Astrocyte (in vitro differentiated cells and primary cell): ENCODE results near the gene UBTF. TPM values are rescaled to one million over a fixed set of nuclear protein-coding genes. Genes with fewer than 3 reads are reported as not detected.

Experiments
- DNase-seq: peaks from one replicate; pipeline ENCODE4 v3.0.0-alpha.2; 2010; ENCODE audit warnings: low read depth
- FAIRE-seq: peaks from 2 replicates; lab custom pipeline; 2011; peaks lifted over from hg19 to GRCh38; lab: Jason Lieb, UNC
- H2AFZ ChIP-seq: 2 replicates; pipeline ENCODE4 v1.6.0; 2012; ENCODE audit warnings: low read depth, low read length, inconsistent platforms
- H3K27ac ChIP-seq: 2 replicates; pipeline ENCODE4 v1.5.1; 2011; ENCODE audit warnings: low read depth, low read length, inconsistent platforms
- H3K27me3 ChIP-seq: 2 replicates; pipeline ENCODE4 v1.6.0; 2011; ENCODE audit warnings: low read length, inconsistent platforms; ENCODE audit not compliant: insufficient read depth
- H3K36me3 ChIP-seq: 2 replicates; pipeline ENCODE4 v1.5.1; 2011; ENCODE audit warnings: low read length, inconsistent platforms; ENCODE audit not compliant: insufficient read depth
- H3K4me1 ChIP-seq: 2 replicates; pipeline ENCODE4 v1.5.1; 2011; ENCODE audit warnings: low read length, inconsistent platforms; ENCODE audit not compliant: insufficient read depth
- H3K4me2 ChIP-seq: 2 replicates; pipeline ENCODE4 v1.6.0; 2012; ENCODE audit warnings: low read length, inconsistent platforms
- H3K4me3 ChIP-seq: 2 replicates; pipeline ENCODE4 v1.5.1; 2011; ENCODE audit warnings: low read depth, mild to moderate bottlenecking, low read length, inconsistent platforms; ENCODE audit not compliant: insufficient read depth
- H3K79me2 ChIP-seq: 2 replicates; pipeline ENCODE4 v1.6.0; 2012; ENCODE audit warnings: mild to moderate bottlenecking, low read length, inconsistent platforms; ENCODE audit not compliant: insufficient read depth
- H3K9ac ChIP-seq: 2 replicates; pipeline ENCODE4 v1.6.0; 2012; ENCODE audit warnings: mild to moderate bottlenecking, low read length, inconsistent platforms
- H3K9me3 ChIP-seq: 2 replicates; pipeline ENCODE4 v1.5.1; 2012; ENCODE audit warnings: low read depth, mild to moderate bottlenecking, low read length, inconsistent platforms; ENCODE audit not compliant: insufficient read depth
- H4K20me1 ChIP-seq: 2 replicates; pipeline ENCODE4 v1.6.0; 2012; ENCODE audit warnings: low read length, inconsistent platforms; ENCODE audit not compliant: insufficient read depth
- H3K27ac Mint-ChIP-seq: one replicate; pipeline ENCODE4 v1.8.0; 2021; ENCODE audit warnings: mild to moderate bottlenecking, mixed read lengths; ENCODE audit not compliant: unreplicated experiment
- H3K27me3 Mint-ChIP-seq: one replicate; pipeline ENCODE4 v1.8.0; 2021; ENCODE audit warnings: low read depth, mixed read lengths; ENCODE audit not compliant: unreplicated experiment
- H3K36me3 Mint-ChIP-seq: one replicate; pipeline ENCODE4 v1.8.0; 2021; ENCODE audit warnings: low read depth, mixed read lengths; ENCODE audit not compliant: unreplicated experiment
- H3K4me1 Mint-ChIP-seq: one replicate; pipeline ENCODE4 v1.8.0; 2021; ENCODE audit warnings: low read depth, mixed read lengths; ENCODE audit not compliant: unreplicated experiment
- H3K4me3 Mint-ChIP-seq: one replicate; pipeline ENCODE4 v1.8.0; 2021; ENCODE audit warnings: mild to moderate bottlenecking, moderate library complexity, mixed read lengths; ENCODE audit not compliant: unreplicated experiment
- H3K9me3 Mint-ChIP-seq: one replicate; pipeline ENCODE4 v1.8.0; 2021; ENCODE audit warnings: mild to moderate bottlenecking, mixed read lengths; ENCODE audit not compliant: unreplicated experiment
- EZH2 ChIP-seq: IDR thresholded peaks from 2 replicates; pipeline ENCODE4 v1.6.1; 2012; ENCODE audit warnings: mild to moderate bottlenecking, low read length, inconsistent platforms; ENCODE audit not compliant: insufficient read depth
- total RNA-seq: library from RNA; stranded (reverse); gene quantifications from 2 replicates; pipeline ENCODE4 v1.2.1, GENCODE V29; 2021
- TF ChIP-seq, protein P1 (sequence below): IDR thresholded peaks from 2 replicates; pipeline ENCODE4 v1.5.1; 2011; ENCODE audit warnings: low read depth, mild to moderate bottlenecking, inconsistent platforms, low read length, moderate library complexity; ENCODE audit not compliant: insufficient read depth

The UBTF gene
- total RNA-seq, 1 donor from 2014 or later: 48.0 TPM

DNA sequence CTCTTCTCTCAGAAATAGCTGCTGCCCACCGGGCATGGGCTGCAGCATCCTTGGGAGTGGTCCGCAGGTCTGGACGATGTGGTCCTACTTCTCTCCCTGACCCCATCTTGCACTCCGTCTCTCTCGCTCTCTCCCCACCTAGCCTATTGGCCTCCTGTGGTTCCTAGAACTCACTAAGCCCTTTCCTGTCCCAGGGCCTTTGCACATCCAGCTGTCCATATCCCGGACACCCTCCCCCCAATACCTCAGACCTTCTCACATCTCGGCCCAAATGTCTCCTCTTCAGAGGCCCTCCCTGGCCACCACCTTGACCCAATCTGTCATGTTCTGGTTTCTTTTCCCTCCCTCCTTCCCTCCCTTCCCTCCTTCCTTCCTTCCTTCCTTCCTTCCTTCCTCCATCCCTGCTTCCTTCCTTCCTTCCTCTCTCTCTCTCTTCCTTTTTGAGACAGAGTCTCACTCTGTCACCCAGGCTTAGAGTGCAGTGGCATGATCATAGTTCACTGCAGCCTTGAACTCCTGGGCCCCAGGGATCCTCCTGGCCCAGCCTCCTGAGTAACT is 43.9 kb upstream of the UBTF start:
- no peak overlapping the region for H3K4me3 Mint-ChIP-seq
- Histone ChIP-seq H3K36me3 (no peaks in the 10 kb centered on the region), H3K4me1 (no peaks in the 10 kb centered on the region), H3K79me2 (no peaks in the 10 kb centered on the region), H3K4me2 (no peak overlapping the region), H3K9me3 (no peaks in the 10 kb centered on the region), H3K9ac (no peak overlapping the region), H4K20me1 (no peaks in the 10 kb centered on the region), H3K27me3 (no peaks in the 10 kb centered on the region), H3K27ac (no peak overlapping the region), H3K4me3 (no peak overlapping the region), H2AFZ (no peak overlapping the region)
- peaks cover 3% of the 10 kb centered on the region for H3K36me3 Mint-ChIP-seq
- H3K4me1 Mint-ChIP-seq: peaks cover 1% of the 10 kb centered on the region
- no peak overlapping the region for H3K27ac Mint-ChIP-seq
- H3K27me3 Mint-ChIP-seq: peaks cover 43% of the 10 kb centered on the region
- DNase-seq: no peak
- H3K9me3 Mint-ChIP-seq: no peaks in the 10 kb centered on the region
- FAIRE-seq: no peak
- TF ChIP-seq, protein P1, sequence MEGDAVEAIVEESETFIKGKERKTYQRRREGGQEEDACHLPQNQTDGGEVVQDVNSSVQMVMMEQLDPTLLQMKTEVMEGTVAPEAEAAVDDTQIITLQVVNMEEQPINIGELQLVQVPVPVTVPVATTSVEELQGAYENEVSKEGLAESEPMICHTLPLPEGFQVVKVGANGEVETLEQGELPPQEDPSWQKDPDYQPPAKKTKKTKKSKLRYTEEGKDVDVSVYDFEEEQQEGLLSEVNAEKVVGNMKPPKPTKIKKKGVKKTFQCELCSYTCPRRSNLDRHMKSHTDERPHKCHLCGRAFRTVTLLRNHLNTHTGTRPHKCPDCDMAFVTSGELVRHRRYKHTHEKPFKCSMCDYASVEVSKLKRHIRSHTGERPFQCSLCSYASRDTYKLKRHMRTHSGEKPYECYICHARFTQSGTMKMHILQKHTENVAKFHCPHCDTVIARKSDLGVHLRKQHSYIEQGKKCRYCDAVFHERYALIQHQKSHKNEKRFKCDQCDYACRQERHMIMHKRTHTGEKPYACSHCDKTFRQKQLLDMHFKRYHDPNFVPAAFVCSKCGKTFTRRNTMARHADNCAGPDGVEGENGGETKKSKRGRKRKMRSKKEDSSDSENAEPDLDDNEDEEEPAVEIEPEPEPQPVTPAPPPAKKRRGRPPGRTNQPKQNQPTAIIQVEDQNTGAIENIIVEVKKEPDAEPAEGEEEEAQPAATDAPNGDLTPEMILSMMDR: no peak
- TF ChIP-seq EZH2: no peak

DNA sequence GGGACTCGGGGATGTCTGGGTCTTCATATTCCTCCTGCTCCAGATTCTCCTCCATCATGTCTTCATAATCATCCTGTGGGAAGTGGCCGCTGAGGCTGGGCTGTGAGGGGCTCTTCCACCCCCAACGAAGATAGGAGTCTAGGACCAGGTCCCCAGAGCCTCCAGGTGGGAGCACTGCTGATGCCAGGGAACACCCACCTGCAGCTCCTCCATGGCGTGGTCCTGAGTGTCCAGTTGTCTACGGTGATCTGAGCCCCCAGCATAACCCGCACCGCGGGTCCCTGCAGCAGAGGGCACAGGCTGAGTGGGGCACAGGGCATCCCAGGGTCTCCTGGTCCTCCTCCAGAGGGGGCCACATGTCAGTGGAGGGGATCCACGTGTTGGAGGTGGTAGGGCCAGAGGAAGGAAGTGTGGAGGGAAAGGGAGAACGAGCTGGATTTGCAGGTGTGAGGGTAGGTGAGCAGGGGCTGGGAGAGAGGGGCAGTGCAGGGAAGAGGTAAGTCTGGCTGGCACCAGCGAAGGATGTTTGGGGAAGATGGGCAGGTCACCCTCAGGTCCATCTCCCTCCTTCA is 43.3 kb upstream of the UBTF start:
- H3K4me1 ChIP-seq: no peaks in the 10 kb centered on the region
- FAIRE-seq (no peak), DNase-seq (no peak)
- Mint-ChIP-seq H3K27me3 (peaks cover 47% of the 10 kb centered on the region), H3K36me3 (peaks cover 3% of the 10 kb centered on the region), H3K27ac (no peak overlapping the region), H3K4me3 (no peak overlapping the region), H3K4me1 (no peaks in the 10 kb centered on the region), H3K9me3 (no peaks in the 10 kb centered on the region)
- H4K20me1 ChIP-seq: no peaks in the 10 kb centered on the region
- H3K9me3 ChIP-seq: no peaks in the 10 kb centered on the region
- no peaks in the 10 kb centered on the region for H3K36me3 ChIP-seq
- H3K27ac ChIP-seq: no peak overlapping the region
- no peaks in the 10 kb centered on the region for H3K27me3 ChIP-seq
- no peaks in the 10 kb centered on the region for H3K79me2 ChIP-seq
- TF ChIP-seq EZH2: no peak
- TF ChIP-seq, protein P1: no peak
- no peak overlapping the region for H2AFZ ChIP-seq
- no peak overlapping the region for H3K4me3 ChIP-seq
- no peak overlapping the region for H3K4me2 ChIP-seq
- no peak overlapping the region for H3K9ac ChIP-seq

DNA sequence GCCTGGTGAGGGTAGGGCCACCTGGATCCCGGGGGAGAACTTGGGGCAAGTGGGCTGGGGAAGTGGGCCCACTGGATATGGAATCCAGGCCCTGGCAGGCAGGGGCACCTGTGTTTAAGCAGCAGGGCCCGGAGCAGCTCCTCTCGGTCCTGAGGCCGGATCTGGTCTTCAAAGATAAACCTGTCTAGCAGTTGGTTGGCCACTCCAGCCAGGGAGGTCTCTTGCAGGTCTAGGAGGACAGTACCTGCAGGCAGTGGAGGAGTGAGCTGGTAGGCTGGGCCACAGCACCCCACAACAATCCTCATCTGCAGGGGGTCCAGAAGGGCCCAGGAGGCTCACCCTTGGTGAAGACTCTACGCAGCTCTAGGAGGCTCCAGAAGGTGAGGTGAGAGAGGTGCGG is 40.8 kb upstream of the UBTF start:
- Histone ChIP-seq H3K9me3 (no peaks in the 10 kb centered on the region), H2AFZ (no peak overlapping the region), H3K4me3 (no peak overlapping the region), H3K27ac (no peak overlapping the region), H3K27me3 (peaks cover 5% of the 10 kb centered on the region), H3K4me2 (no peak overlapping the region), H3K36me3 (no peaks in the 10 kb centered on the region), H3K9ac (no peak overlapping the region), H4K20me1 (no peaks in the 10 kb centered on the region), H3K4me1 (no peaks in the 10 kb centered on the region), H3K79me2 (no peaks in the 10 kb centered on the region)
- TF ChIP-seq, protein P1: no peak
- TF ChIP-seq EZH2: no peak
- H3K4me3 Mint-ChIP-seq: no peak overlapping the region
- no peaks in the 10 kb centered on the region for H3K4me1 Mint-ChIP-seq
- FAIRE-seq (no peak), DNase-seq (no peak)
- peaks cover 3% of the 10 kb centered on the region for H3K36me3 Mint-ChIP-seq
- H3K27ac Mint-ChIP-seq: no peak overlapping the region
- H3K27me3 Mint-ChIP-seq: peaks cover 60% of the 10 kb centered on the region
- peaks cover 4% of the 10 kb centered on the region for H3K9me3 Mint-ChIP-seq
